ENCODE measurements around the gene STON1.
"Not testable (repeated sequence)": the region's sequence is repeated elsewhere in the genome, so short reads cannot be mapped to it uniquely, and the experiment has no call there.

Gene STON1

DNA sequence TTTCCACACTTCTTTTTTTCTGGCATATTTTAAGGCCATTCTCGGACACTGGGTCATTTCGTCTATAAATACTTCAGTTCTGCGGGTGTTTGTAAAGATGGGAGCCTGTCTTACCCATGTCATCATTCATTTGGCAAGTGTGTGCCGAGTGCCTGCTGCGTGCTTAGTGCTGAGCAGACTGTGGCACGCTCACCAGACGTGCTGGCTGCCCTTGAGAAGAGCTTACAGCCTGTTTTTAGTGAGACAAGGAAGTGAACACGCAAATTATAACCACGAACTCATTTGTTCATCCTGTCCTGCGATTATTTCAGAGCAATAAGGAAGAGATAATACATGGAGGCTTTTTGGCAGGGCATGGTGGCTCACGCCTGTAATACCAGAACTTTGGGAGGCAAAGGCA lies 10.4 kb upstream of the STON1 start:
- H3K36me3 ChIP-seq (ENCODE audit: insufficient read depth) = peaks cover 4% of the 10 kb centered on the region; the same call in 1 of the 2 replicates
- TF ChIP-seq, protein P1, sequence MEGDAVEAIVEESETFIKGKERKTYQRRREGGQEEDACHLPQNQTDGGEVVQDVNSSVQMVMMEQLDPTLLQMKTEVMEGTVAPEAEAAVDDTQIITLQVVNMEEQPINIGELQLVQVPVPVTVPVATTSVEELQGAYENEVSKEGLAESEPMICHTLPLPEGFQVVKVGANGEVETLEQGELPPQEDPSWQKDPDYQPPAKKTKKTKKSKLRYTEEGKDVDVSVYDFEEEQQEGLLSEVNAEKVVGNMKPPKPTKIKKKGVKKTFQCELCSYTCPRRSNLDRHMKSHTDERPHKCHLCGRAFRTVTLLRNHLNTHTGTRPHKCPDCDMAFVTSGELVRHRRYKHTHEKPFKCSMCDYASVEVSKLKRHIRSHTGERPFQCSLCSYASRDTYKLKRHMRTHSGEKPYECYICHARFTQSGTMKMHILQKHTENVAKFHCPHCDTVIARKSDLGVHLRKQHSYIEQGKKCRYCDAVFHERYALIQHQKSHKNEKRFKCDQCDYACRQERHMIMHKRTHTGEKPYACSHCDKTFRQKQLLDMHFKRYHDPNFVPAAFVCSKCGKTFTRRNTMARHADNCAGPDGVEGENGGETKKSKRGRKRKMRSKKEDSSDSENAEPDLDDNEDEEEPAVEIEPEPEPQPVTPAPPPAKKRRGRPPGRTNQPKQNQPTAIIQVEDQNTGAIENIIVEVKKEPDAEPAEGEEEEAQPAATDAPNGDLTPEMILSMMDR (conservative IDR thresholded peaks at IDR 0.05; ENCODE audit: low read depth, low read length) = no peak
- H3K9ac ChIP-seq = no peak overlapping the region
- H3K27ac ChIP-seq = no peak overlapping the region
- no peaks in the 10 kb centered on the region for H3K27me3 ChIP-seq (ENCODE audit: insufficient read depth, low read depth)
- no peak overlapping the region for H3K4me2 ChIP-seq
- no peak overlapping the region for H3K4me3 ChIP-seq (IDR thresholded peaks at IDR 0.05; ENCODE audit: insufficient read depth, low read depth, low read length)
- no peak overlapping the region for H2AFZ ChIP-seq (ENCODE audit: low read depth)
- no peaks in the 10 kb centered on the region for H3K4me1 ChIP-seq (ENCODE audit: low read depth, poor library complexity, severe bottlenecking)
- H4K20me1 ChIP-seq (ENCODE audit: insufficient read depth) = no peaks in the 10 kb centered on the region
- no peaks in the 10 kb centered on the region for H3K79me2 ChIP-seq (ENCODE audit: insufficient read depth, low read depth)

DNA sequence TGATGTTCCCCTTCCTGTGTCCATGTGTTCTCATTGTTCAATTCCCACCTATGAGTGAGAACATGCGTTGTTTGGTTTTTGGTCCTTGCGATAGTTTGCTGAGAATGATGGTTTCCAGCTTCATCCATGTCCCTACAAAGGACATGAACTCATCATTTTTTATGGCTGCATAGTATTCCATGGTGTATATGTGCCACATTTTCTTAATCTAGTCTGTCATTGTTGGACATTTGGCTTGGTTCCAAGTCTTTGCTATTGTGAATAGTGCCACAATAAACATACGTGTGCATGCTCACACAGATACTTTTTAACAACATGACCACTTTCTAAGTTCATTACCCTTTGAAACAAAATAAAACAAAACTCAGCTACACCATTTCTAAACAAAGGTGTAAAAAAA lies 5.2 kb upstream of the STON1 start:
- H3K9ac ChIP-seq; H3K27me3 ChIP-seq (ENCODE audit: insufficient read depth, low read depth); H4K20me1 ChIP-seq (ENCODE audit: insufficient read depth); H3K4me1 ChIP-seq (ENCODE audit: low read depth, poor library complexity, severe bottlenecking); H2AFZ ChIP-seq (ENCODE audit: low read depth); H3K27ac ChIP-seq; H3K36me3 ChIP-seq (ENCODE audit: insufficient read depth); H3K79me2 ChIP-seq (ENCODE audit: insufficient read depth, low read depth); H3K4me3 ChIP-seq (IDR thresholded peaks at IDR 0.05; ENCODE audit: insufficient read depth, low read depth, low read length); H3K4me2 ChIP-seq: not testable (repeated sequence)

DNA sequence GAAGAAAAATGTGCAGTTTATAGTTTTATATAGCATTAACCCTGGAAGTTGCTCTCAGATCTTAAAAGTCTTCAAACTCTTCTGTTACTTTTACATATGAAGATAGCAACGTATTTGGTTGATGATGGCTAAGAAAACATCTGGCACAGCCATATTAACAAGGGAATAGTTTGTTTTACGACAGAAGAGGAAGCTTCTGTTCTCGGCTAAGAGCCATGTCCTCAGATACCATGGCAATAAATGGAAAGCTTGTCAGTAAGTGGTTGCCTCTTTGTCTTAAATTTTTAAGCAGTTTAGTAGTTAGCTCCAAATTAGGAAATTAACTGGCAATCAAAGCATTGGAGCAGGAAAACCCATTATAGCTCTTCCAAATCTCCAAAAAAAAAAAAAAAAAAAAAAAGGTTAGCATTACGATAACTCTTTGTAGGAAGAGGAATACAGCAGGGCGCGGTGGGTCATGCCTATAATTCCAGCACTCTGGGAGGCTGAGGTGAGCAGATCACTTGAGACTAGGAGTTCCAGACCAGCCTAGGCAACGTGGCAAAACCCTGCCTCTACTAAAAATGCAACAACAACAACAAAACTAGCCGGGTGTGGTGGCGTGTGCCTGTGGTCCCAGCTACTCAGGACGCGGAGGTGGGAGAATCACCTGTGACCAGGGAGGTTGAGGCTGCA lies 4.5 kb upstream of the STON1 start:
- TF ChIP-seq, protein P1 (conservative IDR thresholded peaks at IDR 0.05; ENCODE audit: low read depth, low read length) = no peak
- no peaks in the 10 kb centered on the region for H3K4me1 ChIP-seq (ENCODE audit: low read depth, poor library complexity, severe bottlenecking)
- no peak overlapping the region for H3K4me2 ChIP-seq

DNA sequence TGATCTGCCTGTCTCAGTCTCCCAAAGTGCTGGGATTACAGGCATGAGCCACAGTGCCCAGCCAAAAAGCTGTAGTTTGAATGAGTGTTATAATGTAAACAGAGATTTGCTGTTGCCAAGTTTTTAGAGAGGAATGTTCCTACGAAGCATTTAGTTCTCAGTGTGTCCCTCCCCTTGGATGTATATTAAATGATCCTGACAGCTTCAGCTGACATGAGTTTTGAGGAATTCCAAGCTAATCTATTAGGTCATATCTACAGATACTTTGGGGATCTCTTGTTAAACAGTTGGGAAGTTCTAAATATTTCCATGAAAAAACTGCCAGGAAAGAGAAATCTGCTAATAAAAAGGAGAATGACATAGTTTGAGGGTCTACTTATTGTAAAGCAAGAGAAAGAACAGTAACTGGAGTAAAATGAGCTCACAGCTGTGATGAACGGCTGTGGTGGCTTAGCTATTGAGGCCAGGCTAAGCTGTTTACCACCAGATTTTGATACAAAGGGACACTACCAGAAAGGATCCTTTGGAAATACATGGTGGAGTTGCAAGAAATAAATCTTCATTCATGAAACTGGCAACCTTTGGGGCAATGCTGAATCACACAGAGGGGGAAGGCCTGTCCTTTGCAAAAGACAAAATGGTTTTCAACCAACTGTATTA lies 2.6 kb upstream of the STON1 start:
- H4K20me1 ChIP-seq (ENCODE audit: insufficient read depth) = no peaks in the 10 kb centered on the region
- H3K4me2 ChIP-seq = no peak overlapping the region
- no peaks in the 10 kb centered on the region for H3K4me1 ChIP-seq (ENCODE audit: low read depth, poor library complexity, severe bottlenecking)
- TF ChIP-seq, protein P1 (conservative IDR thresholded peaks at IDR 0.05; ENCODE audit: low read depth, low read length) = no peak
- H3K79me2 ChIP-seq (ENCODE audit: insufficient read depth, low read depth) = no peaks in the 10 kb centered on the region
- H3K27ac ChIP-seq = no peak overlapping the region
- H3K36me3 ChIP-seq (ENCODE audit: insufficient read depth) = no peaks in the 10 kb centered on the region
- H3K9ac ChIP-seq = no peak overlapping the region
- H3K27me3 ChIP-seq (ENCODE audit: insufficient read depth, low read depth) = no peaks in the 10 kb centered on the region
- H2AFZ ChIP-seq (ENCODE audit: low read depth) = no peak overlapping the region
- H3K4me3 ChIP-seq (IDR thresholded peaks at IDR 0.05; ENCODE audit: insufficient read depth, low read depth, low read length) = no peak overlapping the region

More for the DNA sequence above, 4.5 kb upstream of the STON1 start:
- Histone ChIP-seq H3K27me3 (ENCODE audit: insufficient read depth, low read depth) (no peaks in the 10 kb centered on the region), H4K20me1 (ENCODE audit: insufficient read depth) (no peaks in the 10 kb centered on the region), H2AFZ (ENCODE audit: low read depth) (no peak overlapping the region), H3K27ac (no peak overlapping the region), H3K36me3 (ENCODE audit: insufficient read depth) (0 out of 2 replicates have a peak, but pooled peaks cover 4% of the 10 kb centered on the region), H3K9ac (no peak overlapping the region), H3K4me3 (IDR thresholded peaks at IDR 0.05; ENCODE audit: insufficient read depth, low read depth, low read length) (no peak overlapping the region), H3K79me2 (ENCODE audit: insufficient read depth, low read depth) (no peaks in the 10 kb centered on the region)

DNA sequence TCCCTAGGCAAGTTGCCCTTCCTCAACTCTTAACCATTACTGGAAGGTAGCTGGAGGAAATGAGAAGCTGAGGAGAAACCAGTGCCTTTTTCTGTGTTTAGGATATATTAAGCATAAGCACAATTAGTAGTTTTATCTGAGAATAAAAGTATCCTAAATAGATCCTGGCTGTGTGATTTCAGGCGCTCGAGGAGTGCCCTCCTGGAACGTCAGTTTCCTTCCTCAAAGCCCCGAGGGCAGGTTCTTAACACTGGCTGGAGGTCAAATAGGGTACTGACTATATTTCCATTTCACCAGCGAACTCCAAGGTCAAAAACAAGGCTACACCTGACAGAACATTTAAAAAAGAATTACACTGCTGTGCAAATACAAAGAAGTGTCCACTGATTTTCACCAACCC lies 1.5 kb upstream of the STON1 start:
- Histone ChIP-seq H3K4me2 (no peak overlapping the region), H3K9ac (no peak overlapping the region), H3K79me2 (ENCODE audit: insufficient read depth, low read depth) (no peaks in the 10 kb centered on the region), H3K27ac (no peak overlapping the region), H2AFZ (ENCODE audit: low read depth) (no peak overlapping the region), H3K27me3 (ENCODE audit: insufficient read depth, low read depth) (no peaks in the 10 kb centered on the region), H3K4me1 (ENCODE audit: low read depth, poor library complexity, severe bottlenecking) (no peaks in the 10 kb centered on the region), H4K20me1 (ENCODE audit: insufficient read depth) (no peaks in the 10 kb centered on the region), H3K4me3 (IDR thresholded peaks at IDR 0.05; ENCODE audit: insufficient read depth, low read depth, low read length) (no peak overlapping the region), H3K36me3 (ENCODE audit: insufficient read depth) (no peaks in the 10 kb centered on the region)
- TF ChIP-seq, protein P1 (conservative IDR thresholded peaks at IDR 0.05; ENCODE audit: low read depth, low read length) = no peak
